Measurements from ENCODE around the gene VSIG8. TPM values are rescaled to one million over a fixed set of nuclear protein-coding genes. Genes with fewer than 3 reads are reported as not detected.

The VSIG8 gene
- total RNA-seq, 1 experiment from 2014 or later: not detected

- CTCF ChIA-PET: no interaction called here
- no TSS peak for BruUV-seq (replicated peaks)
- H3K27me3 Mint-ChIP-seq (ENCODE audit: unreplicated experiment): peaks cover 13% of the 10 kb centered on the region
- no peaks in the 10 kb centered on the region for H3K36me3 Mint-ChIP-seq (ENCODE audit: insufficient read depth, unreplicated experiment)
- intact Hi-C loops (cut with micrococcal nuclease; ENCODE audit: unreplicated experiment): no loop called here
- H3K27ac Mint-ChIP-seq (ENCODE audit: unreplicated experiment): no peak overlapping the region
- peaks cover 11% of the 10 kb centered on the region for H3K4me1 Mint-ChIP-seq (ENCODE audit: low read depth, unreplicated experiment)
- H3K9me3 Mint-ChIP-seq (ENCODE audit: low read depth, unreplicated experiment): no peaks in the 10 kb centered on the region
- H3K4me3 Mint-ChIP-seq (ENCODE audit: low read depth, unreplicated experiment): no peak overlapping the region
- DNase-seq: no peak
- TF ChIP-seq CTCF (IDR thresholded peaks at IDR 0.05; ENCODE audit: unreplicated experiment): no peak
These were observed 8.2 kb upstream of the VSIG8 start for GRCh38 chr1:159870704-159871103.

GRCh38 chr1:159869607-159870006 lies 7.2 kb upstream of the VSIG8 start:
- peaks cover 13% of the 10 kb centered on the region for H3K27me3 Mint-ChIP-seq (ENCODE audit: unreplicated experiment)
- BruUV-seq (replicated peaks): no TSS peak
- no peak overlapping the region for H3K27ac Mint-ChIP-seq (ENCODE audit: unreplicated experiment)
- TF ChIP-seq CTCF (IDR thresholded peaks at IDR 0.05; ENCODE audit: unreplicated experiment): no peak
- H3K9me3 Mint-ChIP-seq (ENCODE audit: low read depth, unreplicated experiment): no peaks in the 10 kb centered on the region
- CTCF ChIA-PET: interaction anchor here (0.6 kb wide), 1 partner anchor 267 kb away, joined by 3 read pairs; no protein-coding TSS in a partner anchor
- intact Hi-C loops (cut with micrococcal nuclease; ENCODE audit: unreplicated experiment): no loop called here
- H3K4me1 Mint-ChIP-seq (ENCODE audit: low read depth, unreplicated experiment): peaks cover 11% of the 10 kb centered on the region
- no peak for DNase-seq
- no peak overlapping the region for H3K4me3 Mint-ChIP-seq (ENCODE audit: low read depth, unreplicated experiment)
- no peaks in the 10 kb centered on the region for H3K36me3 Mint-ChIP-seq (ENCODE audit: insufficient read depth, unreplicated experiment)

GRCh38 chr1:159869173-159869572 lies 6.7 kb upstream of the VSIG8 start:
- no peaks in the 10 kb centered on the region for H3K36me3 Mint-ChIP-seq (ENCODE audit: insufficient read depth, unreplicated experiment)
- intact Hi-C loops (cut with micrococcal nuclease; ENCODE audit: unreplicated experiment): no loop called here
- no peak overlapping the region for H3K4me3 Mint-ChIP-seq (ENCODE audit: low read depth, unreplicated experiment)
- peaks cover 14% of the 10 kb centered on the region for H3K27me3 Mint-ChIP-seq (ENCODE audit: unreplicated experiment)
- TF ChIP-seq CTCF (IDR thresholded peaks at IDR 0.05; ENCODE audit: unreplicated experiment): no peak
- CTCF ChIA-PET: interaction anchor here (0.6 kb wide), 1 partner anchor 267 kb away, joined by 3 read pairs; no protein-coding TSS in a partner anchor
- H3K27ac Mint-ChIP-seq (ENCODE audit: unreplicated experiment): no peak overlapping the region
- H3K9me3 Mint-ChIP-seq (ENCODE audit: low read depth, unreplicated experiment): no peaks in the 10 kb centered on the region
- no TSS peak for BruUV-seq (replicated peaks)
- DNase-seq: no peak
- H3K4me1 Mint-ChIP-seq (ENCODE audit: low read depth, unreplicated experiment): peaks cover 11% of the 10 kb centered on the region

GRCh38 chr1:159868766-159869165 lies 6.3 kb upstream of the VSIG8 start:
- H3K27me3 Mint-ChIP-seq (ENCODE audit: unreplicated experiment): peaks cover 19% of the 10 kb centered on the region
- DNase-seq: no peak
- intact Hi-C loops (cut with micrococcal nuclease; ENCODE audit: unreplicated experiment): no loop called here
- no peaks in the 10 kb centered on the region for H3K36me3 Mint-ChIP-seq (ENCODE audit: insufficient read depth, unreplicated experiment)
- H3K9me3 Mint-ChIP-seq (ENCODE audit: low read depth, unreplicated experiment): no peaks in the 10 kb centered on the region
- no peak for TF ChIP-seq CTCF (IDR thresholded peaks at IDR 0.05; ENCODE audit: unreplicated experiment)
- no peak overlapping the region for H3K4me3 Mint-ChIP-seq (ENCODE audit: low read depth, unreplicated experiment)
- BruUV-seq (replicated peaks): no TSS peak
- CTCF ChIA-PET: no interaction called here
- H3K27ac Mint-ChIP-seq (ENCODE audit: unreplicated experiment): no peak overlapping the region
- peaks cover 11% of the 10 kb centered on the region for H3K4me1 Mint-ChIP-seq (ENCODE audit: low read depth, unreplicated experiment)

Data from Calu3 (cell line).